ENCODE data around the gene SRP19.

GRCh38 chr5:112820246-112820645 lies 40.8 kb upstream of the SRP19 start:
- TF ChIP-seq, protein P1, sequence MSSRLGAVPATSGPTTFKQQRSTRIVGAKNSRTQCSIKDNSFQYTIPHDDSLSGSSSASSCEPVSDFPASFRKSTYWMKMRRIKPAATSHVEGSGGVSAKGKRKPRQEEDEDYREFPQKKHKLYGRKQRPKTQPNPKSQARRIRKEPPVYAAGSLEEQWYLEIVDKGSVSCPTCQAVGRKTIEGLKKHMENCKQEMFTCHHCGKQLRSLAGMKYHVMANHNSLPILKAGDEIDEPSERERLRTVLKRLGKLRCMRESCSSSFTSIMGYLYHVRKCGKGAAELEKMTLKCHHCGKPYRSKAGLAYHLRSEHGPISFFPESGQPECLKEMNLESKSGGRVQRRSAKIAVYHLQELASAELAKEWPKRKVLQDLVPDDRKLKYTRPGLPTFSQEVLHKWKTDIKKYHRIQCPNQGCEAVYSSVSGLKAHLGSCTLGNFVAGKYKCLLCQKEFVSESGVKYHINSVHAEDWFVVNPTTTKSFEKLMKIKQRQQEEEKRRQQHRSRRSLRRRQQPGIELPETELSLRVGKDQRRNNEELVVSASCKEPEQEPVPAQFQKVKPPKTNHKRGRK (CRISPR knock-in tag; IDR thresholded peaks at IDR 0.05; ENCODE audit: borderline replicate concordance) = no peak
- TF ChIP-seq, protein P2, sequence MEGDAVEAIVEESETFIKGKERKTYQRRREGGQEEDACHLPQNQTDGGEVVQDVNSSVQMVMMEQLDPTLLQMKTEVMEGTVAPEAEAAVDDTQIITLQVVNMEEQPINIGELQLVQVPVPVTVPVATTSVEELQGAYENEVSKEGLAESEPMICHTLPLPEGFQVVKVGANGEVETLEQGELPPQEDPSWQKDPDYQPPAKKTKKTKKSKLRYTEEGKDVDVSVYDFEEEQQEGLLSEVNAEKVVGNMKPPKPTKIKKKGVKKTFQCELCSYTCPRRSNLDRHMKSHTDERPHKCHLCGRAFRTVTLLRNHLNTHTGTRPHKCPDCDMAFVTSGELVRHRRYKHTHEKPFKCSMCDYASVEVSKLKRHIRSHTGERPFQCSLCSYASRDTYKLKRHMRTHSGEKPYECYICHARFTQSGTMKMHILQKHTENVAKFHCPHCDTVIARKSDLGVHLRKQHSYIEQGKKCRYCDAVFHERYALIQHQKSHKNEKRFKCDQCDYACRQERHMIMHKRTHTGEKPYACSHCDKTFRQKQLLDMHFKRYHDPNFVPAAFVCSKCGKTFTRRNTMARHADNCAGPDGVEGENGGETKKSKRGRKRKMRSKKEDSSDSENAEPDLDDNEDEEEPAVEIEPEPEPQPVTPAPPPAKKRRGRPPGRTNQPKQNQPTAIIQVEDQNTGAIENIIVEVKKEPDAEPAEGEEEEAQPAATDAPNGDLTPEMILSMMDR (IDR thresholded peaks at IDR 0.05) = no peak
- TF ChIP-seq, protein P3, sequence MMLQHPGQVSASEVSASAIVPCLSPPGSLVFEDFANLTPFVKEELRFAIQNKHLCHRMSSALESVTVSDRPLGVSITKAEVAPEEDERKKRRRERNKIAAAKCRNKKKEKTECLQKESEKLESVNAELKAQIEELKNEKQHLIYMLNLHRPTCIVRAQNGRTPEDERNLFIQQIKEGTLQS (CRISPR knock-in tag; conservative IDR thresholded peaks at IDR 0.05) = no peak
- TF ChIP-seq ATF1 (CRISPR knock-in tag; IDR thresholded peaks at IDR 0.05) (no peak), ELF4 (CRISPR knock-in tag; IDR thresholded peaks at IDR 0.05; ENCODE audit: low read depth) (no peak)

Measured in WTC11 (cell line).